IMR-90 (cell line): ENCODE measurements around the gene MMP21. TPM values are rescaled to one million over a fixed set of nuclear protein-coding genes. Genes with fewer than 3 reads are reported as not detected.

ENCODE experiments used
- ATAC-seq: fragments of 200-7000 bp; cut with Tn5 transposase; 2 replicates; pipeline ENCODE4 v1.9.1; 2020; ENCODE audit warnings: low read depth, mild to moderate bottlenecking, moderate library complexity
- BruUV-seq: library from RNA; stranded (reverse); fragments of 400-500 nt; replicated peaks from 2 replicates; lab custom pipeline; 2021; lab: Mats Ljungman, UMichigan
- CTCF ChIA-PET: fragments of 300-600 bp; formaldehyde crosslinking; extraction: SDS; loops from one replicate; lab custom pipeline; 2021; ENCODE audit warnings: antibody characterized with exemption; lab: Yijun Ruan, JAX
- POLR2A ChIA-PET: fragments of 300-600 bp; sonication (Branson Sonifier 250); formaldehyde crosslinking; loops from one replicate; lab custom pipeline; 2022; ENCODE audit warnings: antibody characterized with exemption; ENCODE audit not compliant: unreplicated experiment; lab: Charles Lee
- DNase-seq: peaks from one replicate; pipeline ENCODE4 v3.0.0; 2013
- H2AFZ ChIP-seq: replicated peaks from 2 replicates; pipeline ENCODE3; 2013; ENCODE audit warnings: low read length, mild to moderate bottlenecking; ENCODE audit not compliant: poor library complexity
- H2AK5ac ChIP-seq: 2 replicates; pipeline ENCODE4 v1.6.1; 2013; ENCODE audit warnings: low read depth, low read length, inconsistent platforms
- H2AK9ac ChIP-seq: replicated peaks from 2 replicates; pipeline ENCODE3; 2013; ENCODE audit warnings: mild to moderate bottlenecking, low read depth, low read length, moderate library complexity; ENCODE audit not compliant: poor library complexity
- H2BK120ac ChIP-seq: 2 replicates; pipeline ENCODE4 v1.6.1; 2013; ENCODE audit warnings: low read depth, low read length, inconsistent platforms
- H2BK15ac ChIP-seq: 3 replicates; pipeline ENCODE4 v1.6.1; 2013; ENCODE audit warnings: low read depth, low read length, inconsistent platforms
- H2BK20ac ChIP-seq: 2 replicates; pipeline ENCODE4 v1.6.1; 2013; ENCODE audit warnings: low read depth, mild to moderate bottlenecking, inconsistent platforms, low read length, moderate library complexity
- H2BK5ac ChIP-seq: 2 replicates; pipeline ENCODE4 v1.6.1; 2013; ENCODE audit warnings: mild to moderate bottlenecking, low read depth, low read length, inconsistent platforms; ENCODE audit not compliant: poor library complexity, severe bottlenecking
- H3K14ac ChIP-seq: replicated peaks from 2 replicates; pipeline ENCODE4 v1.6.1; 2013; ENCODE audit warnings: low read depth, low read length, inconsistent platforms
- H3K18ac ChIP-seq: 2 replicates; pipeline ENCODE4 v1.6.1; 2013; ENCODE audit warnings: low read depth, low read length, control low read depth
- H3K23ac ChIP-seq: 2 replicates; pipeline ENCODE4 v1.6.1; 2013; ENCODE audit warnings: low read depth, low read length, inconsistent platforms
- H3K27ac ChIP-seq: 2 replicates; pipeline ENCODE4 v1.5.1; 2013; ENCODE audit warnings: mild to moderate bottlenecking, control low read depth, low read length; ENCODE audit not compliant: insufficient read depth
- H3K27me3 ChIP-seq: 2 replicates; pipeline ENCODE4 v1.6.1; 2013; ENCODE audit warnings: low read length; ENCODE audit not compliant: control insufficient read depth, insufficient read depth
- H3K36me3 ChIP-seq: 2 replicates; pipeline ENCODE4 v1.6.1; 2013; ENCODE audit warnings: low read length, mixed read lengths; ENCODE audit not compliant: control insufficient read depth, insufficient read depth
- H3K4ac ChIP-seq: 2 replicates; pipeline ENCODE4 v1.6.1; 2013; ENCODE audit warnings: low read depth, low read length, inconsistent platforms
- H3K4me1 ChIP-seq: 2 replicates; pipeline ENCODE4 v1.6.1; 2013; ENCODE audit warnings: low read length, mixed read lengths; ENCODE audit not compliant: control insufficient read depth, insufficient read depth
- H3K4me2 ChIP-seq: 2 replicates; pipeline ENCODE4 v1.6.1; 2013; ENCODE audit warnings: low read depth, mild to moderate bottlenecking, control low read depth, low read length, moderate library complexity
- H3K4me3 ChIP-seq: 2 replicates; pipeline ENCODE4 v1.5.1; 2013; ENCODE audit warnings: low read depth, mild to moderate bottlenecking, control low read depth, low read length, moderate library complexity; ENCODE audit not compliant: insufficient read depth
- H3K56ac ChIP-seq: 2 replicates; pipeline ENCODE4 v1.6.1; 2013; ENCODE audit warnings: low read length, inconsistent platforms; ENCODE audit not compliant: insufficient read depth; ENCODE audit errors: extremely low read depth
- H3K79me1 ChIP-seq, 2 experiments: 2 replicates each; pipeline ENCODE4 v1.6.1; 2013; ENCODE audit warnings: low read length in 2 of 2, inconsistent platforms in 1 of 2, low read depth in 1 of 2
- H3K9ac ChIP-seq: 2 replicates; pipeline ENCODE4 v1.6.1; 2013; ENCODE audit warnings: low read depth, low read length, control low read depth
- H3K9me1 ChIP-seq: 2 replicates; pipeline ENCODE4 v1.6.1; 2013; ENCODE audit warnings: low read length, inconsistent platforms; ENCODE audit not compliant: insufficient read depth
- H3K9me3 ChIP-seq: 2 replicates; pipeline ENCODE4 v1.6.1; 2013; ENCODE audit warnings: low read length; ENCODE audit not compliant: control insufficient read depth, insufficient read depth
- H4K20me1 ChIP-seq: 2 replicates; pipeline ENCODE4 v1.6.1; 2013; ENCODE audit warnings: low read length, inconsistent platforms; ENCODE audit not compliant: insufficient read depth
- H4K5ac ChIP-seq: 2 replicates; pipeline ENCODE4 v1.6.1; 2013; ENCODE audit warnings: mild to moderate bottlenecking, low read depth, low read length, control low read depth
- H4K8ac ChIP-seq, 2 experiments: 2 replicates each; pipeline ENCODE4 v1.6.1; 2013; ENCODE audit warnings: low read depth in 2 of 2, low read length in 2 of 2, control low read depth in 1 of 2, inconsistent platforms in 1 of 2
- H4K91ac ChIP-seq: 2 replicates; pipeline ENCODE4 v1.6.1; 2013; ENCODE audit warnings: low read depth, low read length, inconsistent platforms; ENCODE audit not compliant: insufficient read depth
- BHLHE40 ChIP-seq: fragments of 150-350 bp; IDR thresholded peaks from 2 replicates; pipeline ENCODE4 v1.6.1; 2016; ENCODE audit warnings: mild to moderate bottlenecking, low read depth, low read length
- CEBPB ChIP-seq: IDR thresholded peaks from 2 replicates; pipeline ENCODE4 v1.6.1; 2012; ENCODE audit warnings: low read depth, low read length, improper control_type of control experiment
- CHD1 ChIP-seq: IDR thresholded peaks from 2 replicates; pipeline ENCODE4 v1.6.1; 2012; ENCODE audit warnings: low read depth, low read length, improper control_type of control experiment
- FOS ChIP-seq: fragments of 150-350 bp; IDR thresholded peaks from 2 replicates; pipeline ENCODE4 v1.6.1; 2016; ENCODE audit warnings: low read depth, low read length
- MAFK ChIP-seq: IDR thresholded peaks from 2 replicates; pipeline ENCODE4 v1.6.1; 2012; ENCODE audit warnings: low read depth, low read length, improper control_type of control experiment
- MAZ ChIP-seq: IDR thresholded peaks from 2 replicates; pipeline ENCODE4 v1.6.1; 2012; ENCODE audit warnings: low read depth, mild to moderate bottlenecking, low read length, improper control_type of control experiment, moderate library complexity, borderline replicate concordance
- MXI1 ChIP-seq: IDR thresholded peaks from 2 replicates; pipeline ENCODE4 v1.6.1; 2012; ENCODE audit warnings: low read depth, mild to moderate bottlenecking, low read length, moderate library complexity, borderline replicate concordance
- NFE2L2 ChIP-seq: fragments of 150-350 bp; IDR thresholded peaks from 2 replicates; pipeline ENCODE4 v1.6.1; 2016; ENCODE audit warnings: low read depth, mild to moderate bottlenecking, low read length
- POLR2A ChIP-seq: IDR thresholded peaks from 2 replicates; pipeline ENCODE4 v1.6.1; 2012; ENCODE audit warnings: mild to moderate bottlenecking, low read depth, low read length
- RAD21 ChIP-seq: IDR thresholded peaks from 2 replicates; pipeline ENCODE4 v1.6.1; 2012; ENCODE audit warnings: low read length, improper control_type of control experiment
- RCOR1 ChIP-seq: IDR thresholded peaks from 2 replicates; pipeline ENCODE4 v1.6.1; 2012; ENCODE audit warnings: mild to moderate bottlenecking, low read length, improper control_type of control experiment; ENCODE audit not compliant: insufficient replicate concordance
- RFX5 ChIP-seq: IDR thresholded peaks from 2 replicates; pipeline ENCODE4 v1.8.0; 2012; ENCODE audit warnings: low read depth, mild to moderate bottlenecking, low read length, moderate library complexity
- SMC3 ChIP-seq: fragments of 150-350 bp; IDR thresholded peaks from 2 replicates; pipeline ENCODE4 v1.6.1; 2016; ENCODE audit warnings: low read depth, mild to moderate bottlenecking, antibody characterized with exemption, low read length, moderate library complexity
- WGBS, 2 experiments: methylation state at CpG; one replicate each; pipeline versions ENCODE4 v1.1.5 to v1.1.7; 2013; ENCODE audit warnings: missing lambda C conversion rate in 2 of 2; ENCODE audit not compliant: insufficient read length in 1 of 2; ENCODE audit errors: extremely low coverage in 2 of 2; 5-methylcytosine and 5-hydroxymethylcytosine counted together
- dilution Hi-C: fragments of 300-500 bp; cut with HindIII; formaldehyde crosslinking; loops from one replicate; pipeline ENCODE4 v1.14.3; 2018; ENCODE audit warnings: low sequenced_read_pairs; ENCODE audit not compliant: unreplicated experiment
- in situ Hi-C: fragments of 300-500 bp; cut with MboI; formaldehyde crosslinking; loops from 3 replicates; pipeline ENCODE4 v1.14.3; 2019; ENCODE audit warnings: low sequenced_read_pairs, inconsistent platforms, mixed read lengths
- intact Hi-C: fragments of 100-400 bp; cut with micrococcal nuclease; formaldehyde crosslinking; loops from 2 replicates; pipeline ENCODE4 v1.10.0; 2022
- polyA plus RNA-seq, 3 experiments: library from polyadenylated mRNA; depleted of rRNA; stranded (reverse); fragments of >200 nt; gene quantifications; 2 replicates each; pipeline ENCODE4 v1.2.3, GENCODE V29; 2012; ENCODE audit warnings: low replicate concordance in 1 of 3
- total RNA-seq: library from RNA; depleted of rRNA; stranded (reverse); fragments of >200 nt; gene quantifications from 2 replicates; pipeline ENCODE4 v1.2.3, GENCODE V29; 2012
- TF ChIP-seq, protein P1 (sequence below): fragments of 150-350 bp; IDR thresholded peaks from 2 replicates; pipeline ENCODE4 v1.6.1; 2017; ENCODE audit warnings: mild to moderate bottlenecking, antibody characterized with exemption, low read length, low read depth
- TF ChIP-seq, protein P2 (sequence below): fragments of 150-350 bp; IDR thresholded peaks from 2 replicates; pipeline ENCODE4 v1.6.1; 2016; ENCODE audit warnings: low read depth, mild to moderate bottlenecking, low read length, moderate library complexity, borderline replicate concordance
- TF ChIP-seq, protein P3 (sequence below): conservative IDR thresholded peaks from 2 replicates; pipeline ENCODE4 v1.5.1; 2012; ENCODE audit warnings: mild to moderate bottlenecking, low read depth, low read length, improper control_type of control experiment

MMP21 gene
- total and polyA plus RNA-seq, 2 of the 4 experiments (the other 2 are of a cell fraction) = not detected

DNA sequence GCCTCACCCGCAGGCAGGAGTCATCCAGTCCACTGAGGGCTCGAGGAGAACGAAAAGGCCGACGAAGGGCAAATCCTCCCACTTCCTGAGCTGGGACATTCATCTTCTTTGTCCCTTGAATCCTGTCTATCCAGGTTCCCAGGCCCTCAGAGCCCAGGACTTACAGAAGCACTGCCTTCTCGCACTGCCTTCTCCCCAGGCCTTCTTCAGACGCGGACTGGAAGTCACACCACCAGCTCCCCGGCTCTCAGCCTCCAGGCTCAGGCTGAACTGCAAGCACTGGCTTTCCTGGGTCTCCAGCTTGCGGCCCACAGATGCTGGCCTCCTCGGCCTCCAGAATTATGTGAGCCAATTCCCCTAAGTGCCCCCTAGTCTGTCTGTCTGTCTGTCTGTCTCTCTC lies 6.4 kb upstream of the MMP21 start:
- H3K4ac ChIP-seq = no peak overlapping the region
- TF ChIP-seq MAZ = no peak
- TF ChIP-seq RFX5 = no peak
- no peak for TF ChIP-seq MAFK
- TF ChIP-seq, protein P1, sequence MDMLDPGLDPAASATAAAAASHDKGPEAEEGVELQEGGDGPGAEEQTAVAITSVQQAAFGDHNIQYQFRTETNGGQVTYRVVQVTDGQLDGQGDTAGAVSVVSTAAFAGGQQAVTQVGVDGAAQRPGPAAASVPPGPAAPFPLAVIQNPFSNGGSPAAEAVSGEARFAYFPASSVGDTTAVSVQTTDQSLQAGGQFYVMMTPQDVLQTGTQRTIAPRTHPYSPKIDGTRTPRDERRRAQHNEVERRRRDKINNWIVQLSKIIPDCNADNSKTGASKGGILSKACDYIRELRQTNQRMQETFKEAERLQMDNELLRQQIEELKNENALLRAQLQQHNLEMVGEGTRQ = no peak
- TF ChIP-seq BHLHE40 = no peak
- no peak for TF ChIP-seq RCOR1
- TF ChIP-seq, protein P2, sequence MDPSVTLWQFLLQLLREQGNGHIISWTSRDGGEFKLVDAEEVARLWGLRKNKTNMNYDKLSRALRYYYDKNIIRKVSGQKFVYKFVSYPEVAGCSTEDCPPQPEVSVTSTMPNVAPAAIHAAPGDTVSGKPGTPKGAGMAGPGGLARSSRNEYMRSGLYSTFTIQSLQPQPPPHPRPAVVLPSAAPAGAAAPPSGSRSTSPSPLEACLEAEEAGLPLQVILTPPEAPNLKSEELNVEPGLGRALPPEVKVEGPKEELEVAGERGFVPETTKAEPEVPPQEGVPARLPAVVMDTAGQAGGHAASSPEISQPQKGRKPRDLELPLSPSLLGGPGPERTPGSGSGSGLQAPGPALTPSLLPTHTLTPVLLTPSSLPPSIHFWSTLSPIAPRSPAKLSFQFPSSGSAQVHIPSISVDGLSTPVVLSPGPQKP = no peak
- TF ChIP-seq FOS = no peak
- no peak for TF ChIP-seq SMC3
- TF ChIP-seq, protein P3, sequence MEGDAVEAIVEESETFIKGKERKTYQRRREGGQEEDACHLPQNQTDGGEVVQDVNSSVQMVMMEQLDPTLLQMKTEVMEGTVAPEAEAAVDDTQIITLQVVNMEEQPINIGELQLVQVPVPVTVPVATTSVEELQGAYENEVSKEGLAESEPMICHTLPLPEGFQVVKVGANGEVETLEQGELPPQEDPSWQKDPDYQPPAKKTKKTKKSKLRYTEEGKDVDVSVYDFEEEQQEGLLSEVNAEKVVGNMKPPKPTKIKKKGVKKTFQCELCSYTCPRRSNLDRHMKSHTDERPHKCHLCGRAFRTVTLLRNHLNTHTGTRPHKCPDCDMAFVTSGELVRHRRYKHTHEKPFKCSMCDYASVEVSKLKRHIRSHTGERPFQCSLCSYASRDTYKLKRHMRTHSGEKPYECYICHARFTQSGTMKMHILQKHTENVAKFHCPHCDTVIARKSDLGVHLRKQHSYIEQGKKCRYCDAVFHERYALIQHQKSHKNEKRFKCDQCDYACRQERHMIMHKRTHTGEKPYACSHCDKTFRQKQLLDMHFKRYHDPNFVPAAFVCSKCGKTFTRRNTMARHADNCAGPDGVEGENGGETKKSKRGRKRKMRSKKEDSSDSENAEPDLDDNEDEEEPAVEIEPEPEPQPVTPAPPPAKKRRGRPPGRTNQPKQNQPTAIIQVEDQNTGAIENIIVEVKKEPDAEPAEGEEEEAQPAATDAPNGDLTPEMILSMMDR = no peak
- no peak for TF ChIP-seq MXI1
- TF ChIP-seq RAD21 = no peak
- TF ChIP-seq POLR2A = no peak
- no peak for TF ChIP-seq CEBPB
- TF ChIP-seq NFE2L2 = no peak
- no peak for TF ChIP-seq CHD1
- no peaks in the 10 kb centered on the region for H3K36me3 ChIP-seq
- H4K20me1 ChIP-seq = no peaks in the 10 kb centered on the region
- H2AK9ac ChIP-seq = no peak overlapping the region
- no peak overlapping the region for H2BK5ac ChIP-seq
- H3K27ac ChIP-seq = no peak overlapping the region
- in situ Hi-C loops = no loop called here
- no peak overlapping the region for H4K5ac ChIP-seq
- ATAC-seq = no peak
- intact Hi-C loops = no loop called here
- no peak overlapping the region for H2BK120ac ChIP-seq
- ChIA-PET POLR2A (no interaction called here), CTCF (no interaction called here)
- no peak overlapping the region for H2BK15ac ChIP-seq
- no peak overlapping the region for H3K4me3 ChIP-seq
- H3K23ac ChIP-seq = no peak overlapping the region
- H2AK5ac ChIP-seq = no peak overlapping the region
- no peak overlapping the region for H2BK20ac ChIP-seq
- no peak overlapping the region for H3K56ac ChIP-seq
- no TSS peak for BruUV-seq
- H3K9me3 ChIP-seq = no peaks in the 10 kb centered on the region
- H4K91ac ChIP-seq = no peak overlapping the region
- no peak overlapping the region for H3K14ac ChIP-seq
- dilution Hi-C loops = no loop called here
- no peak overlapping the region for H3K4me2 ChIP-seq
- H3K18ac ChIP-seq = no peak overlapping the region
- H3K4me1 ChIP-seq = no peaks in the 10 kb centered on the region
- no peaks in the 10 kb centered on the region for H3K79me1 ChIP-seq
- H3K9ac ChIP-seq = no peak overlapping the region
- H4K8ac ChIP-seq = no peak overlapping the region
- H3K9me1 ChIP-seq = no peaks in the 10 kb centered on the region
- no peak overlapping the region for H2AFZ ChIP-seq
- peaks cover 2% of the 10 kb centered on the region; the same call in 1 of the 2 replicates for H3K27me3 ChIP-seq
- WGBS, 2 experiments = 90% methylated on average over 6 of the region's 11 CpGs; no CpG with 5 or more reads in 1 of the 2 experiments
- no peak for DNase-seq
